ENCODE data around the gene RPS4Y2.

GRCh38 chrY:20802659-20803058 lies 46.8 kb downstream of the RPS4Y2 start:
- no peak for TF ChIP-seq MAX (IDR thresholded peaks at IDR 0.05; ENCODE audit: insufficient read depth, insufficient read length)
- no peak for TF ChIP-seq CTCF (IDR thresholded peaks at IDR 0.05; ENCODE audit: extremely low read depth in 1 of 2, insufficient read depth in 1 of 2, low read depth in 1 of 2, low read length in 2 of 2)
- TF ChIP-seq FOS (IDR thresholded peaks at IDR 0.05; ENCODE audit: borderline replicate concordance, insufficient read depth, low read length): no peak
- TF ChIP-seq JUN (IDR thresholded peaks at IDR 0.05; ENCODE audit: borderline replicate concordance, insufficient read depth, insufficient read length, low read depth): no peak
- TF ChIP-seq POLR2A (IDR thresholded peaks at IDR 0.05; ENCODE audit: low read depth, low read length): no peak
- no peak for TF ChIP-seq EZH2 (IDR thresholded peaks at IDR 0.05; ENCODE audit: borderline replicate concordance, low read depth, low read length, severe bottlenecking)
- no peak for TF ChIP-seq MYC (IDR thresholded peaks at IDR 0.05; ENCODE audit: low read depth, low read length)
- TF ChIP-seq POLR2AphosphoS5 (IDR thresholded peaks at IDR 0.05; ENCODE audit: insufficient read depth, low read depth, low read length): no peak
- no peak for TF ChIP-seq GATA2 (IDR thresholded peaks at IDR 0.05; ENCODE audit: insufficient read depth, insufficient read length, low read depth, low read length)
